IMR-90 (cell line): Measurements from ENCODE around the gene TANGO6. TPM values are rescaled to one million over a fixed set of nuclear protein-coding genes. Genes with fewer than 3 reads are reported as not detected.

Source experiments
- ATAC-seq: fragments of 200-7000 bp; cut with Tn5 transposase; 2 replicates; pipeline ENCODE4 v1.9.1; 2020; ENCODE audit warnings: low read depth, mild to moderate bottlenecking, moderate library complexity
- BruUV-seq: library from RNA; stranded (reverse); fragments of 400-500 nt; replicated peaks from 2 replicates; lab custom pipeline; 2021; lab: Mats Ljungman, UMichigan
- CTCF ChIA-PET: fragments of 300-600 bp; formaldehyde crosslinking; extraction: SDS; loops from one replicate; lab custom pipeline; 2021; ENCODE audit warnings: antibody characterized with exemption; lab: Yijun Ruan, JAX
- POLR2A ChIA-PET: fragments of 300-600 bp; sonication (Branson Sonifier 250); formaldehyde crosslinking; loops from one replicate; lab custom pipeline; 2022; ENCODE audit warnings: antibody characterized with exemption; ENCODE audit not compliant: unreplicated experiment; lab: Charles Lee
- DNase-seq: peaks from one replicate; pipeline ENCODE4 v3.0.0; 2013
- H2AFZ ChIP-seq: replicated peaks from 2 replicates; pipeline ENCODE3; 2013; ENCODE audit warnings: low read length, mild to moderate bottlenecking; ENCODE audit not compliant: poor library complexity
- H2AK5ac ChIP-seq: 2 replicates; pipeline ENCODE4 v1.6.1; 2013; ENCODE audit warnings: low read depth, low read length, inconsistent platforms
- H2AK9ac ChIP-seq: replicated peaks from 2 replicates; pipeline ENCODE3; 2013; ENCODE audit warnings: mild to moderate bottlenecking, low read depth, low read length, moderate library complexity; ENCODE audit not compliant: poor library complexity
- H2BK120ac ChIP-seq: 2 replicates; pipeline ENCODE4 v1.6.1; 2013; ENCODE audit warnings: low read depth, low read length, inconsistent platforms
- H2BK15ac ChIP-seq: 3 replicates; pipeline ENCODE4 v1.6.1; 2013; ENCODE audit warnings: low read depth, low read length, inconsistent platforms
- H2BK20ac ChIP-seq: 2 replicates; pipeline ENCODE4 v1.6.1; 2013; ENCODE audit warnings: low read depth, mild to moderate bottlenecking, inconsistent platforms, low read length, moderate library complexity
- H2BK5ac ChIP-seq: 2 replicates; pipeline ENCODE4 v1.6.1; 2013; ENCODE audit warnings: mild to moderate bottlenecking, low read depth, low read length, inconsistent platforms; ENCODE audit not compliant: poor library complexity, severe bottlenecking
- H3K14ac ChIP-seq: replicated peaks from 2 replicates; pipeline ENCODE4 v1.6.1; 2013; ENCODE audit warnings: low read depth, low read length, inconsistent platforms
- H3K18ac ChIP-seq: 2 replicates; pipeline ENCODE4 v1.6.1; 2013; ENCODE audit warnings: low read depth, low read length, control low read depth
- H3K23ac ChIP-seq: 2 replicates; pipeline ENCODE4 v1.6.1; 2013; ENCODE audit warnings: low read depth, low read length, inconsistent platforms
- H3K27ac ChIP-seq: 2 replicates; pipeline ENCODE4 v1.5.1; 2013; ENCODE audit warnings: mild to moderate bottlenecking, control low read depth, low read length; ENCODE audit not compliant: insufficient read depth
- H3K27me3 ChIP-seq: 2 replicates; pipeline ENCODE4 v1.6.1; 2013; ENCODE audit warnings: low read length; ENCODE audit not compliant: control insufficient read depth, insufficient read depth
- H3K36me3 ChIP-seq: 2 replicates; pipeline ENCODE4 v1.6.1; 2013; ENCODE audit warnings: low read length, mixed read lengths; ENCODE audit not compliant: control insufficient read depth, insufficient read depth
- H3K4ac ChIP-seq: 2 replicates; pipeline ENCODE4 v1.6.1; 2013; ENCODE audit warnings: low read depth, low read length, inconsistent platforms
- H3K4me1 ChIP-seq: 2 replicates; pipeline ENCODE4 v1.6.1; 2013; ENCODE audit warnings: low read length, mixed read lengths; ENCODE audit not compliant: control insufficient read depth, insufficient read depth
- H3K4me2 ChIP-seq: 2 replicates; pipeline ENCODE4 v1.6.1; 2013; ENCODE audit warnings: low read depth, mild to moderate bottlenecking, control low read depth, low read length, moderate library complexity
- H3K4me3 ChIP-seq: 2 replicates; pipeline ENCODE4 v1.5.1; 2013; ENCODE audit warnings: low read depth, mild to moderate bottlenecking, control low read depth, low read length, moderate library complexity; ENCODE audit not compliant: insufficient read depth
- H3K56ac ChIP-seq: 2 replicates; pipeline ENCODE4 v1.6.1; 2013; ENCODE audit warnings: low read length, inconsistent platforms; ENCODE audit not compliant: insufficient read depth; ENCODE audit errors: extremely low read depth
- H3K79me1 ChIP-seq, 2 experiments: 2 replicates each; pipeline ENCODE4 v1.6.1; 2013; ENCODE audit warnings: low read length in 2 of 2, inconsistent platforms in 1 of 2, low read depth in 1 of 2
- H3K9ac ChIP-seq: 2 replicates; pipeline ENCODE4 v1.6.1; 2013; ENCODE audit warnings: low read depth, low read length, control low read depth
- H3K9me1 ChIP-seq: 2 replicates; pipeline ENCODE4 v1.6.1; 2013; ENCODE audit warnings: low read length, inconsistent platforms; ENCODE audit not compliant: insufficient read depth
- H3K9me3 ChIP-seq: 2 replicates; pipeline ENCODE4 v1.6.1; 2013; ENCODE audit warnings: low read length; ENCODE audit not compliant: control insufficient read depth, insufficient read depth
- H4K20me1 ChIP-seq: 2 replicates; pipeline ENCODE4 v1.6.1; 2013; ENCODE audit warnings: low read length, inconsistent platforms; ENCODE audit not compliant: insufficient read depth
- H4K5ac ChIP-seq: 2 replicates; pipeline ENCODE4 v1.6.1; 2013; ENCODE audit warnings: mild to moderate bottlenecking, low read depth, low read length, control low read depth
- H4K8ac ChIP-seq, 2 experiments: 2 replicates each; pipeline ENCODE4 v1.6.1; 2013; ENCODE audit warnings: low read depth in 2 of 2, low read length in 2 of 2, control low read depth in 1 of 2, inconsistent platforms in 1 of 2
- H4K91ac ChIP-seq: 2 replicates; pipeline ENCODE4 v1.6.1; 2013; ENCODE audit warnings: low read depth, low read length, inconsistent platforms; ENCODE audit not compliant: insufficient read depth
- BHLHE40 ChIP-seq: fragments of 150-350 bp; IDR thresholded peaks from 2 replicates; pipeline ENCODE4 v1.6.1; 2016; ENCODE audit warnings: mild to moderate bottlenecking, low read depth, low read length
- CEBPB ChIP-seq: IDR thresholded peaks from 2 replicates; pipeline ENCODE4 v1.6.1; 2012; ENCODE audit warnings: low read depth, low read length, improper control_type of control experiment
- CHD1 ChIP-seq: IDR thresholded peaks from 2 replicates; pipeline ENCODE4 v1.6.1; 2012; ENCODE audit warnings: low read depth, low read length, improper control_type of control experiment
- ELK1 ChIP-seq: fragments of 150-350 bp; IDR thresholded peaks from 2 replicates; pipeline ENCODE4 v1.6.1; 2016; ENCODE audit warnings: low read depth, mild to moderate bottlenecking, low read length, moderate library complexity, borderline replicate concordance
- FOS ChIP-seq: fragments of 150-350 bp; IDR thresholded peaks from 2 replicates; pipeline ENCODE4 v1.6.1; 2016; ENCODE audit warnings: low read depth, low read length
- MAFK ChIP-seq: IDR thresholded peaks from 2 replicates; pipeline ENCODE4 v1.6.1; 2012; ENCODE audit warnings: low read depth, low read length, improper control_type of control experiment
- MAZ ChIP-seq: IDR thresholded peaks from 2 replicates; pipeline ENCODE4 v1.6.1; 2012; ENCODE audit warnings: low read depth, mild to moderate bottlenecking, low read length, improper control_type of control experiment, moderate library complexity, borderline replicate concordance
- MXI1 ChIP-seq: IDR thresholded peaks from 2 replicates; pipeline ENCODE4 v1.6.1; 2012; ENCODE audit warnings: low read depth, mild to moderate bottlenecking, low read length, moderate library complexity, borderline replicate concordance
- NFE2L2 ChIP-seq: fragments of 150-350 bp; IDR thresholded peaks from 2 replicates; pipeline ENCODE4 v1.6.1; 2016; ENCODE audit warnings: low read depth, mild to moderate bottlenecking, low read length
- POLR2A ChIP-seq: IDR thresholded peaks from 2 replicates; pipeline ENCODE4 v1.6.1; 2012; ENCODE audit warnings: mild to moderate bottlenecking, low read depth, low read length
- RAD21 ChIP-seq: IDR thresholded peaks from 2 replicates; pipeline ENCODE4 v1.6.1; 2012; ENCODE audit warnings: low read length, improper control_type of control experiment
- RCOR1 ChIP-seq: IDR thresholded peaks from 2 replicates; pipeline ENCODE4 v1.6.1; 2012; ENCODE audit warnings: mild to moderate bottlenecking, low read length, improper control_type of control experiment; ENCODE audit not compliant: insufficient replicate concordance
- RFX5 ChIP-seq: IDR thresholded peaks from 2 replicates; pipeline ENCODE4 v1.8.0; 2012; ENCODE audit warnings: low read depth, mild to moderate bottlenecking, low read length, moderate library complexity
- SMC3 ChIP-seq: fragments of 150-350 bp; IDR thresholded peaks from 2 replicates; pipeline ENCODE4 v1.6.1; 2016; ENCODE audit warnings: low read depth, mild to moderate bottlenecking, antibody characterized with exemption, low read length, moderate library complexity
- WGBS, 2 experiments: methylation state at CpG; one replicate each; pipeline versions ENCODE4 v1.1.5 to v1.1.7; 2013; ENCODE audit warnings: missing lambda C conversion rate in 2 of 2; ENCODE audit not compliant: insufficient read length in 1 of 2; ENCODE audit errors: extremely low coverage in 2 of 2; 5-methylcytosine and 5-hydroxymethylcytosine counted together
- dilution Hi-C: fragments of 300-500 bp; cut with HindIII; formaldehyde crosslinking; loops from one replicate; pipeline ENCODE4 v1.14.3; 2018; ENCODE audit warnings: low sequenced_read_pairs; ENCODE audit not compliant: unreplicated experiment
- in situ Hi-C: fragments of 300-500 bp; cut with MboI; formaldehyde crosslinking; loops from 3 replicates; pipeline ENCODE4 v1.14.3; 2019; ENCODE audit warnings: low sequenced_read_pairs, inconsistent platforms, mixed read lengths
- intact Hi-C: fragments of 100-400 bp; cut with micrococcal nuclease; formaldehyde crosslinking; loops from 2 replicates; pipeline ENCODE4 v1.10.0; 2022
- polyA plus RNA-seq, 3 experiments: library from polyadenylated mRNA; depleted of rRNA; stranded (reverse); fragments of >200 nt; gene quantifications; 2 replicates each; pipeline ENCODE4 v1.2.3, GENCODE V29; 2012; ENCODE audit warnings: low replicate concordance in 1 of 3
- total RNA-seq: library from RNA; depleted of rRNA; stranded (reverse); fragments of >200 nt; gene quantifications from 2 replicates; pipeline ENCODE4 v1.2.3, GENCODE V29; 2012
- TF ChIP-seq, protein P1 (sequence below): fragments of 150-350 bp; IDR thresholded peaks from 2 replicates; pipeline ENCODE4 v1.6.1; 2017; ENCODE audit warnings: mild to moderate bottlenecking, antibody characterized with exemption, low read length, low read depth
- TF ChIP-seq, protein P2 (sequence below): conservative IDR thresholded peaks from 2 replicates; pipeline ENCODE4 v1.5.1; 2012; ENCODE audit warnings: mild to moderate bottlenecking, low read depth, low read length, improper control_type of control experiment

The TANGO6 gene
- total and polyA plus RNA-seq, 2 of the 4 experiments (the other 2 are of a cell fraction) = 6.7 to 22.4 TPM

GRCh38 chr16:68981971-68982370, 138.6 kb downstream of the TANGO6 start:
- Histone ChIP-seq H3K23ac (no peak overlapping the region), H3K4me3 (no peak overlapping the region), H3K4me2 (no peak overlapping the region), H2BK5ac (no peak overlapping the region), H3K27ac (no peak overlapping the region), H2AK9ac (no peak overlapping the region), H3K36me3 (peaks cover 2% of the 10 kb centered on the region; the same call in 1 of the 2 replicates), H4K5ac (no peak overlapping the region), H2AFZ (no peak overlapping the region), H4K20me1 (no peaks in the 10 kb centered on the region), H3K9ac (no peak overlapping the region), H3K79me1 (no peaks in the 10 kb centered on the region; a peak in 1 of 4 replicates), H4K91ac (no peak overlapping the region), H2BK120ac (no peak overlapping the region), H2AK5ac (no peak overlapping the region), H3K4ac (no peak overlapping the region), H3K18ac (no peak overlapping the region), H3K14ac (no peak overlapping the region), H2BK15ac (no peak overlapping the region), H3K9me3 (no peaks in the 10 kb centered on the region), H3K9me1 (no peaks in the 10 kb centered on the region), H3K4me1 (peaks cover 10% of the 10 kb centered on the region), H4K8ac (no peak overlapping the region), H2BK20ac (no peak overlapping the region), H3K27me3 (no peaks in the 10 kb centered on the region), H3K56ac (no peak overlapping the region)
- in situ Hi-C loops = no loop called here
- CTCF ChIA-PET = no interaction called here
- POLR2A ChIA-PET = no interaction called here
- DNase-seq (no peak), ATAC-seq (no peak)
- dilution Hi-C loops = no loop called here
- BruUV-seq = no TSS peak
- TF ChIP-seq RCOR1 (no peak), ELK1 (no peak), CEBPB (no peak), NFE2L2 (no peak), FOS (no peak), MAZ (no peak), POLR2A (no peak), RAD21 (no peak), RFX5 (no peak), MAFK (no peak), CHD1 (no peak), SMC3 (no peak), MXI1 (no peak), BHLHE40 (no peak)
- TF ChIP-seq, protein P1, sequence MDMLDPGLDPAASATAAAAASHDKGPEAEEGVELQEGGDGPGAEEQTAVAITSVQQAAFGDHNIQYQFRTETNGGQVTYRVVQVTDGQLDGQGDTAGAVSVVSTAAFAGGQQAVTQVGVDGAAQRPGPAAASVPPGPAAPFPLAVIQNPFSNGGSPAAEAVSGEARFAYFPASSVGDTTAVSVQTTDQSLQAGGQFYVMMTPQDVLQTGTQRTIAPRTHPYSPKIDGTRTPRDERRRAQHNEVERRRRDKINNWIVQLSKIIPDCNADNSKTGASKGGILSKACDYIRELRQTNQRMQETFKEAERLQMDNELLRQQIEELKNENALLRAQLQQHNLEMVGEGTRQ = no peak
- TF ChIP-seq, protein P2, sequence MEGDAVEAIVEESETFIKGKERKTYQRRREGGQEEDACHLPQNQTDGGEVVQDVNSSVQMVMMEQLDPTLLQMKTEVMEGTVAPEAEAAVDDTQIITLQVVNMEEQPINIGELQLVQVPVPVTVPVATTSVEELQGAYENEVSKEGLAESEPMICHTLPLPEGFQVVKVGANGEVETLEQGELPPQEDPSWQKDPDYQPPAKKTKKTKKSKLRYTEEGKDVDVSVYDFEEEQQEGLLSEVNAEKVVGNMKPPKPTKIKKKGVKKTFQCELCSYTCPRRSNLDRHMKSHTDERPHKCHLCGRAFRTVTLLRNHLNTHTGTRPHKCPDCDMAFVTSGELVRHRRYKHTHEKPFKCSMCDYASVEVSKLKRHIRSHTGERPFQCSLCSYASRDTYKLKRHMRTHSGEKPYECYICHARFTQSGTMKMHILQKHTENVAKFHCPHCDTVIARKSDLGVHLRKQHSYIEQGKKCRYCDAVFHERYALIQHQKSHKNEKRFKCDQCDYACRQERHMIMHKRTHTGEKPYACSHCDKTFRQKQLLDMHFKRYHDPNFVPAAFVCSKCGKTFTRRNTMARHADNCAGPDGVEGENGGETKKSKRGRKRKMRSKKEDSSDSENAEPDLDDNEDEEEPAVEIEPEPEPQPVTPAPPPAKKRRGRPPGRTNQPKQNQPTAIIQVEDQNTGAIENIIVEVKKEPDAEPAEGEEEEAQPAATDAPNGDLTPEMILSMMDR = no peak
- 100% methylated on average over 1 of the region's 2 CpGs; no CpG with 5 or more reads in 1 of the 2 experiments for WGBS, 2 experiments
- intact Hi-C loops = no loop called here
